GM18508 (cell line): ENCODE data around the gene ITM2C.

Experiments
- ATAC-seq: cut with Tn5 transposase; IDR thresholded peaks from one replicate; pipeline ENCODE4 v1.9.1; 2021; ENCODE audit warnings: moderate number of reproducible peaks; ENCODE audit not compliant: insufficient read depth, unreplicated experiment

Gene ITM2C

GRCh38 chr2:230871361-230872150 is 6.8 kb downstream of the ITM2C start:
- ATAC-seq = no peak

DNA sequence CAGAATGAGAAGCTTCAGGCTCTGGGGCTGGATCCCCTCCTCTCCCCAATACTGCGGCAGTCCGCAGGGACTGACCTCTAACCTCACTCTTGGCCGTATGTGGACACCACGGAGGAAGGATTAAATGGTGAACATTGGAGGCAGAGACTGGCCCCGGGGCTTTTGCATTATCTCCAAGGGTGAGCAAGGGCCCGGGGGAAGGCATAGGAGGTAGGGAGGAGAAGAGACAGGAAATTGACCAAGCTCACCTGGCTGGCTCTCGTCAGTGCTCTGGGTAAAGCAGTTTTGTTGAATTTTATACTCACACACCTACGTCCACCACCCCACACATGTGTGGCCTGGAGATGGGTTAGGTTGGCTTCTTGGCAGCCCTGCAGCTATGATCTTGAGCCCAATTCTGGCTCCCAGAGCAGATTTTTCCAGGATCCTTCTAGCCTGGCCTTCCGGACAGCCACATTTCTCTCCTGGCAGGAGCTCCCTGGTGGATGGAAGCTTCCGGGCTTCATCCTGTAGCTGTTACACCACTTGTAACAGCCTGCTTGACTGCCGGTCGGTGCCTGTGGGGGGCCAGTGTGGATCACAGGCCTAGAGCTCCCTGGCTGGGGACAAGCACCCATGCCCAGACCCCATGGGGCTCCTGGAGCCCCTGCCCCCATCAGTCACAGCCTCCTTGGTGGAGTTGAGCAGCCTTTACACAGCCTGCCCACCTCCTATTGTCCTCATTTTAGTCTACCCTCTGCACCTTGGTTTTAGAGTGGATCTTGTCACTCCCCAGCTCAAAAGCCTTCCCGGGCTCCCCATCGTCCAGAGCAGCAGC is 7.6 kb downstream of the ITM2C start:
- ATAC-seq = no peak

GRCh38 chr2:230872968-230873660 is 8.4 kb downstream of the ITM2C start:
- ATAC-seq = peak; percentile 62

GRCh38 chr2:230873661-230874401 is 9.1 kb downstream of the ITM2C start:
- peak; percentile 50 for ATAC-seq

DNA sequence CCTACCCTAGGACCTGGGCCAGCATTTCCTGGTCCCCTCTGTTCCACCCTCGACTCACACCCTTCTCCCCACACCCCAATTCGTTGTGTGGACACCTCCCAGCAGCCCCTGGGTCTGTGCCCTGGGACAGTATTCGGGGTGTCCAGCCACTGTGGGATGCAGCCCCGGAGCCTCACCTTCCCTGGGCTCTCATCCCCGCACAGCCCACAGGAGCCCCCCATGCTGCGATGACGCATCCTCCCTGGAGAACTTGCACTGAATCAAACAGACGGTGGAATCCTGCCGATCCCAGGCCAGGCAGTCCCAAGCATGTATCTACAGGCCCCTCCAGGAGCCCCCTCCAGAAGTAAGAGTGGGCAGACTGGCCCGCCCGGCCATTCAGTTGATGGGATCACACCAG is 9.7 kb downstream of the ITM2C start:
- ATAC-seq = no peak

GRCh38 chr2:230874876-230875275 is 10.1 kb downstream of the ITM2C start:
- ATAC-seq = no peak

DNA sequence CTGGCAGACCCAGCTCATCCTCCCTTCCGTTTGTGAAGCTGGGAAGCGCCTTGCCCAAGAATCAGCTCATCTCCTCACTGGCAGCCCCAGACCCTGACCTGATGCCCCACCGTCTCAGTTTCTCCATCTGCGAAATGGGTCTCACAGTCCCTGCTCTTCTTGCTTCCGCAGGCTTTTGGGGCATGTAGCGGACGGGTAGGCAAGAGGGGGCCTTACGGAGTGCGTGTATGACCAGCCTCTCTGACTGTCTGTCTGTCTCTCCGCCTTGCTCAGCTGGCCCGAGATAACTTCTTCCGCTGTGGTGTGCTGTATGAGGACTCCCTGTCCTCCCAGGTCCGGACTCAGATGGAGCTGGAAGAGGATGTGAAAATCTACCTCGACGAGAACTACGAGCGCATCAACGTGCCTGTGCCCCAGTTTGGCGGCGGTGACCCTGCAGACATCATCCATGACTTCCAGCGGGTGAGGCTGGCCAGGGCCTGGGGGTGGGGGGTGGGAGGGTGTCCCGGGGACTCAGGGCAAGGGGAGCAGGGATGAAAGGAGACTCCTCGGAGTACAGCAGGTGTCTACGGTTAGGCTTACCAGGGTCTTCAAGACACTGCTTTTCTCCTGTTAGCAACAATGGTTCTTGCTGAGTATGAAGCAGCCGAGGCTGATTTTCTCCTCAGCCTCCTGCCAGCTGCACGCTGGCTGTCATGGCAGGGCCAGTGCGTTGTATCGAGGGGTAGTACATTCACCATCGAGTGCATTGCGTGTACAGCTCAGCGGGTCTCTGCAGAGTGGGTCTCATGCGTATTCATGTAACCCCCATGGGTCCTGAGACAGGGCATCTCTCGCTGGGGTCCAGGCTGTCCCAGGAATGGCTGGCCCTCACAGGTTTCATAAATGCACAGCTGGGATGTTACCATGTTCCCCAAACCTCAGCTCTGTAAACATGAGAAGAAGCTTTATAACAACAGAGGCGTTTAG is 10.9 kb downstream of the ITM2C start:
- ATAC-seq = no peak

DNA sequence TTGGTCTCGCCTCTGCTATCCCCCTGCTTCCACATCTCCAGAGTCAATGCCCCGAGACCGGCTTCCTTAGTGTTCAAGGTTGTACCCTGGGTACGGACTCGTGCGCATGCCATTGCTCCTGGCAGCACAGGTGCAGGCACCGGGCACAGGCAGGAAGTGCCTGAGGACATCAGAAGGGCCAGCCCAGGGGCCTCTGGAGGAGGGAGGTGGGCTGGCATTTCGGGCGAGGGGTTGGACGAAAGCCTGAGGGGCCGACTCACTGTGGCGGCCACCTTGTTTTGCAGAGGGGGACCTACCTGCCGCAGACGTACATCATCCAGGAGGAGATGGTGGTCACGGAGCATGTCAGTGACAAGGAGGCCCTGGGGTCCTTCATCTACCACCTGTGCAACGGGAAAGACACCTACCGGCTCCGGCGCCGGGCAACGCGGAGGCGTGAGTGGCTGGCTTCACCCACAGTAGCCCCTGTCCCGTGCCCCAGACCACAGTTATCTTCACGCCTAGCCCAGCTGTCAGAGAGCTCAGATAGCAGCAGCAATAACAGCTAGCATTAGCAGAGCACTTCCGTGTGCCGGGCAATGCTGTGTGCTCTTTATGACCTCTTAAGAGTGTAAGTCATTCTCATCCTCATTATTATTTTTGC is 12.5 kb downstream of the ITM2C start:
- no peak for ATAC-seq

DNA sequence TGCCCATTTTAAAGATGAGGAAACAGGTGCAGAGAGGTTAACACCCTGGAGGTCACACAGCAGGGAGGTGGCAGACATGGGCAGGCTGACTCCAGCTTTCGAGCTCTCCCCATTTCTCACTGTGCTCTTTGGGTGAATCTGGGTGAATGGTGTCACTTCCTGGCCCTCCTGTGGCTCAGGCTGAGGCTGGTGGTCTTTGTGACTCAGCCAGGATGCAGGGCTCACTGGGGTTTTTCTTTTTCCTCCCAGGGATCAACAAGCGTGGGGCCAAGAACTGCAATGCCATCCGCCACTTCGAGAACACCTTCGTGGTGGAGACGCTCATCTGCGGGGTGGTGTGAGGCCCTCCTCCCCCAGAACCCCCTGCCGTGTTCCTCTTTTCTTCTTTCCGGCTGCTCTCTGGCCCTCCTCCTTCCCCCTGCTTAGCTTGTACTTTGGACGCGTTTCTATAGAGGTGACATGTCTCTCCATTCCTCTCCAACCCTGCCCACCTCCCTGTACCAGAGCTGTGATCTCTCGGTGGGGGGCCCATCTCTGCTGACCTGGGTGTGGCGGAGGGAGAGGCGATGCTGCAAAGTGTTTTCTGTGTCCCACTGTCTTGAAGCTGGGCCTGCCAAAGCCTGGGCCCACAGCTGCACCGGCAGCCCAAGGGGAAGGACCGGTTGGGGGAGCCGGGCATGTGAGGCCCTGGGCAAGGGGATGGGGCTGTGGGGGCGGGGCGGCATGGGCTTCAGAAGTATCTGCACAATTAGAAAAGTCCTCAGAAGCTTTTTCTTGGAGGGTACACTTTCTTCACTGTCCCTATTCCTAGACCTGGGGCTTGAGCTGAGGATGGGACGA is 13.2 kb downstream of the ITM2C start:
- ATAC-seq = no peak

DNA sequence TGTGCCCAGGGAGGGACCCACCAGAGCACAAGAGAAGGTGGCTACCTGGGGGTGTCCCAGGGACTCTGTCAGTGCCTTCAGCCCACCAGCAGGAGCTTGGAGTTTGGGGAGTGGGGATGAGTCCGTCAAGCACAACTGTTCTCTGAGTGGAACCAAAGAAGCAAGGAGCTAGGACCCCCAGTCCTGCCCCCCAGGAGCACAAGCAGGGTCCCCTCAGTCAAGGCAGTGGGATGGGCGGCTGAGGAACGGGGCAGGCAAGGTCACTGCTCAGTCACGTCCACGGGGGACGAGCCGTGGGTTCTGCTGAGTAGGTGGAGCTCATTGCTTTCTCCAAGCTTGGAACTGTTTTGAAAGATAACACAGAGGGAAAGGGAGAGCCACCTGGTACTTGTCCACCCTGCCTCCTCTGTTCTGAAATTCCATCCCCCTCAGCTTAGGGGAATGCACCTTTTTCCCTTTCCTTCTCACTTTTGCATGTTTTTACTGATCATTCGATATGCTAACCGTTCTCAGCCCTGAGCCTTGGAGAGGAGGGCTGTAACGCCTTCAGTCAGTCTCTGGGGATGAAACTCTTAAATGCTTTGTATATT is 14.0 kb downstream of the ITM2C start:
- ATAC-seq = no peak

DNA sequence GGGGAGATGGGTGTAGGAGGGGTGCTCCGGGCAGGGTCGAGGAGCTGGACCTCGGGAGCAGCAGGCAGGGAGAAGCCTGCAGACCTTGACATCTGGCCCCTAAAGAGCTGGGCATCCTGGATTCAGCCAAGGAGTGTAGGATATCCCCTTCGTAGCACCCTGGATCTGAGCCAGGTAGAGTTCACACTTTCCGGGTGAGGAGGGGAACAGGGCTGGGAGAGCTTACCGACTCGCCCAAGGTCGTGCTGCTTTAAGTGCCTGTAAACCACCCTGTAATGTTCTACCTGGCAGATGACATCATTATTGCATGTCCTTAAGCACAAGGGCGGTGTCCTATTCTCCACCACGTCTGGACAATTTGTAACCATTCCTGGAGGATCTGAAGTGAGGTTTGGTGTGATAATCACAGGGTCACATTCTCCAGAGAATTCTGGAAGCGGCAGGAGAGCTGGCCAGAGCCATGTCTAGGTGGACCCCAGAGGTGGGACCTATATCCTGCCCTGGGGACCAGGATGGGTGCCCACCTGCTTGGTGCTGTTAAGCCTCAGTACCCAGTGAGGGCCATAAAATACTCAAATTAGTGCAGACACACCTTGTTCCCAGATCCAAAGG is 14.6 kb downstream of the ITM2C start:
- ATAC-seq = no peak

- no peak for ATAC-seq
Observed at GRCh38 chr2:230879891-230880290, 15.1 kb downstream of the ITM2C start.

- no peak for ATAC-seq
Observed at GRCh38 chr2:230881840-230882239, 17.1 kb downstream of the ITM2C start.

- ATAC-seq = no peak
Observed at GRCh38 chr2:230885463-230886130, 20.9 kb downstream of the ITM2C start.

DNA sequence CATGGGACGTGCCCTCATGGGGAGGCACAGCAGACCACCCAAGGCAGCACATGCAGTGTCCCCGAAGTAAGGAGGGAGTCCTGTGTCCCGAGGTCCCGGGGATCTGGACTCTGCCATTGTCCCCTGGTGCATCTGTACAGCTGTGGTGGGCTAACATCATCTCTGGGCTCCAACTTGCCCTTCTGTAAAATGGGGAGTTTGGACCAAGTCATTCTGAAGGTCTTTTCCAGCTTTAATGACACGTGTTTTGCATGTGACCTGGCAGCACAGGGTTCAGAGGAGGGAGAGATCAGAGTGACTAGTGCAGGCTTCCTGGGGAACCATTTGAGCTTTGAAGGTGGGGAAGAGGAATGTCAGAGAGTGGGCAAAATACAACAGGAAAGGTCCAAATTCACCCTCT is 21.5 kb downstream of the ITM2C start:
- no peak for ATAC-seq

- ATAC-seq = no peak
Observed at GRCh38 chr2:230886671-230887071, 21.9 kb downstream of the ITM2C start.

- no peak for ATAC-seq
Observed at GRCh38 chr2:230887342-230887741, 22.6 kb downstream of the ITM2C start.
